Measurements from ENCODE around the gene UBXN6. TPM values are rescaled to one million over a fixed set of nuclear protein-coding genes. Genes with fewer than 3 reads are reported as not detected.

The UBXN6 gene
- total RNA-seq, 1 experiment from 2014 or later: 34.1 TPM

DNA sequence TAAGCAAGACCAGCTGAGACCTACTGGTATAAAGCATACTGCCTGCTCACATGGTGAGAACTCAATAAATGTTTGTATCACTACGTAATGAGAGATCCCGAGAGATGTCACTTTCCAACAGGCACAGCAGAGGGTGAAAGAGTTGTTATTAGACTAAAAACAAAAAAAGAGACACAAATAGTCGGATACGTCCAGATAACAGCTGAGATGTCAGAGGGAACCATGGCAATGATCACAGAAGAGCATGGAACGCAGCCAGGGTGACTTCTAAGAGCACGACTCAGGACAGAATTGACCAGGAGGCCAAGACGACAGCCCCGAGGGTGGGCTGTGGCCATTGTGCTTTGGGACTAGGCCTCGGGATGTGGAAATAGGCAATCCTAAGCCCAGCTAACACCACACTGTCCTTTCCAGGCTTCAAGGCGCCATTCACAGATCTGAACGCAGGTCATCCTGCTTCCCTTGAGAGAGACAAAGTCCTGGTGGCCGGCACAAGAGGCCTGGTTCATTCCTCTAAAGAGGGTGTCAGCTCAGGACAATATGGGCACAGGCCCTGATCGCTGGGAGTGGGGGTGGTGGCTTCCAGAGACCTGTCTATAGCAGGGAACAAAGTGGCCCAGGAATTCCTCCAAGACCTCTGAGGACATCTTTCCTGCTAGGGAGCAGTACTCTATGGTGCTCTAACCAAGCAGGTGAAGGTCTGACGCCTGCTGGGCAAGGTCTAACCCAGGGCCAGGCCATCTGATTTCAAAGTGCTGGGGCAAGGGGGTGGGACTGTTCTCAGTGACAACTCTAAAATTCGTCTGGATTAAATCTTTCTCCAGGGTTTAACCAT lies 60.4 kb downstream of the UBXN6 start:
- no peak overlapping the region for H2AFZ ChIP-seq (ENCODE audit: low read length)
- H3K56ac ChIP-seq (ENCODE audit: insufficient read length, low read depth, low read length): no peak overlapping the region
- peaks cover 5% of the 10 kb centered on the region for H3K23me2 ChIP-seq (ENCODE audit: insufficient read length, low read depth, low read length, poor library complexity, severe bottlenecking)
- DNase-seq: no peak
- no peaks in the 10 kb centered on the region for H3K27me3 ChIP-seq (ENCODE audit: insufficient read depth, low read length)
- H3K4me2 ChIP-seq (ENCODE audit: insufficient read depth, insufficient read length, low read length): no peak overlapping the region
- H3K79me2 ChIP-seq (ENCODE audit: insufficient read depth, low read length): peaks cover 22% of the 10 kb centered on the region; the same call in 1 of the 2 replicates
- H4K8ac ChIP-seq (replicated peaks; ENCODE audit: insufficient read length, low read depth, low read length): no peak overlapping the region
- H3K4ac ChIP-seq (ENCODE audit: low read depth, low read length): no peak overlapping the region
- WGBS (ENCODE audit: extremely low coverage, insufficient read length, low lambda C conversion rate): no CpG with 5 or more reads among the region's 15 CpGs
- no peaks in the 10 kb centered on the region; the same call in 1 of the 2 replicates for H3K27me3 Mint-ChIP-seq (ENCODE audit: low read depth)
- H3T11ph ChIP-seq (ENCODE audit: low read length): no peak overlapping the region
- H2BK15ac ChIP-seq (ENCODE audit: low read depth, low read length): no peak overlapping the region
- peaks cover 6 to 25% (median 23%) of the 10 kb centered on the region in 3 experiments; a peak in 6 of 7 replicates for H3K36me3 Mint-ChIP-seq (ENCODE audit: insufficient read depth in 1 of 3, low read depth in 3 of 3)
- H3K9ac ChIP-seq (ENCODE audit: extremely low read depth, insufficient read length, low read length): no peak overlapping the region
- H3K18ac ChIP-seq (ENCODE audit: insufficient read length, low read depth, low read length): no peak overlapping the region
- no peak overlapping the region for H2BK20ac ChIP-seq (ENCODE audit: low read depth, low read length, poor library complexity, severe bottlenecking)
- H3K4me3 Mint-ChIP-seq: no peak overlapping the region
- no peaks in the 10 kb centered on the region for H3K9me3 ChIP-seq (ENCODE audit: control insufficient read depth, low read depth, low read length)
- H3K9me3 Mint-ChIP-seq: no peaks in the 10 kb centered on the region
- peaks cover 18% of the 10 kb centered on the region for H3K79me1 ChIP-seq (ENCODE audit: insufficient read depth, low read depth, low read length, poor library complexity, severe bottlenecking)
- no peaks in the 10 kb centered on the region for H4K20me1 ChIP-seq (ENCODE audit: control insufficient read depth, insufficient read depth, insufficient read length)
- H2AK5ac ChIP-seq (ENCODE audit: insufficient read length, low read length): no peak overlapping the region
- H3K14ac ChIP-seq (ENCODE audit: insufficient read depth, low read length): no peak overlapping the region
- no peak overlapping the region for H4K91ac ChIP-seq (ENCODE audit: insufficient read length, low read depth, low read length)
- H2BK120ac ChIP-seq (ENCODE audit: low read depth, low read length, poor library complexity, severe bottlenecking): no peak overlapping the region
- no peak overlapping the region for H2BK5ac ChIP-seq (ENCODE audit: insufficient read length, low read length)
- no peak overlapping the region for H2BK12ac ChIP-seq (ENCODE audit: insufficient read length, low read depth, low read length)
- peaks cover 43 to 50% of the 10 kb centered on the region in 2 experiments for H3K4me1 Mint-ChIP-seq
- TF ChIP-seq, protein P1, sequence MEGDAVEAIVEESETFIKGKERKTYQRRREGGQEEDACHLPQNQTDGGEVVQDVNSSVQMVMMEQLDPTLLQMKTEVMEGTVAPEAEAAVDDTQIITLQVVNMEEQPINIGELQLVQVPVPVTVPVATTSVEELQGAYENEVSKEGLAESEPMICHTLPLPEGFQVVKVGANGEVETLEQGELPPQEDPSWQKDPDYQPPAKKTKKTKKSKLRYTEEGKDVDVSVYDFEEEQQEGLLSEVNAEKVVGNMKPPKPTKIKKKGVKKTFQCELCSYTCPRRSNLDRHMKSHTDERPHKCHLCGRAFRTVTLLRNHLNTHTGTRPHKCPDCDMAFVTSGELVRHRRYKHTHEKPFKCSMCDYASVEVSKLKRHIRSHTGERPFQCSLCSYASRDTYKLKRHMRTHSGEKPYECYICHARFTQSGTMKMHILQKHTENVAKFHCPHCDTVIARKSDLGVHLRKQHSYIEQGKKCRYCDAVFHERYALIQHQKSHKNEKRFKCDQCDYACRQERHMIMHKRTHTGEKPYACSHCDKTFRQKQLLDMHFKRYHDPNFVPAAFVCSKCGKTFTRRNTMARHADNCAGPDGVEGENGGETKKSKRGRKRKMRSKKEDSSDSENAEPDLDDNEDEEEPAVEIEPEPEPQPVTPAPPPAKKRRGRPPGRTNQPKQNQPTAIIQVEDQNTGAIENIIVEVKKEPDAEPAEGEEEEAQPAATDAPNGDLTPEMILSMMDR (conservative IDR thresholded peaks at IDR 0.05): no peak
- H3K23ac ChIP-seq (ENCODE audit: insufficient read length, low read depth, low read length): no peak overlapping the region
- no peak overlapping the region for H3K27ac ChIP-seq (ENCODE audit: insufficient read length, low read depth, low read length)
- H3K27ac Mint-ChIP-seq: no peak overlapping the region
- H4K5ac ChIP-seq (ENCODE audit: insufficient read length, low read depth, low read length): no peak overlapping the region
- no peaks in the 10 kb centered on the region; the same call in 1 of the 2 replicates for H3K4me1 ChIP-seq (ENCODE audit: insufficient read depth, low read length)

Small RNAs within 50 kb of the gene (microRNA-seq; reads per million reads assigned to microRNA genes)
- 4.6 reads per million, percentile 34 among the genes with 10 or more reads in this experiment for gene MIR4746 (ENCODE audit: borderline microRNAs expressed)

Other genes with a start within 250 kb of the UBXN6 start
- 1.2 and 1.4 TPM in 2 replicates for gene EBI3, start 228.3 kb downstream of the UBXN6 start, total RNA-seq (2021)
- gene YJU2, start 210.7 kb downstream of the UBXN6 start, total RNA-seq (2021): 31.0 and 33.6 TPM in 2 replicates
- 2.7 and 4.4 TPM in 2 replicates for gene SHD, start 178.5 kb downstream of the UBXN6 start, total RNA-seq (2021)
- 0.26 TPM in 1 of 2 replicates, not detected in the other for gene TMIGD2, start 155.4 kb downstream of the UBXN6 start, total RNA-seq (2021)
- gene FSD1, start 153.2 kb downstream of the UBXN6 start, total RNA-seq (2021): 53.6 and 53.9 TPM in 2 replicates
- 19.0 and 20.2 TPM in 2 replicates for gene STAP2, start 119.0 kb downstream of the UBXN6 start, total RNA-seq (2021)
- gene MPND, start 114.2 kb downstream of the UBXN6 start, total RNA-seq (2021): 37.0 and 38.2 TPM in 2 replicates
- gene SH3GL1, start 57.2 kb downstream of the UBXN6 start, total RNA-seq (2021): 85.5 TPM in 2 replicates
- 143 and 148 TPM in 2 replicates for gene CHAF1A, start 55.2 kb downstream of the UBXN6 start, total RNA-seq (2021)
- 108 and 117 TPM in 2 replicates for gene HDGFL2, start 14.5 kb upstream of the UBXN6 start, total RNA-seq (2021)
- 0.90 and 1.1 TPM in 2 replicates for gene PLIN4, start 60.7 kb upstream of the UBXN6 start, total RNA-seq (2021)
- gene PLIN5, start 77.4 kb upstream of the UBXN6 start, total RNA-seq (2021): 2.7 and 3.9 TPM in 2 replicates
- gene LRG1, start 82.2 kb upstream of the UBXN6 start, total RNA-seq (2021): 0.24 and 0.50 TPM in 2 replicates
- 38.4 and 38.7 TPM in 2 replicates for gene SEMA6B, start 101.9 kb upstream of the UBXN6 start, total RNA-seq (2021)
- 3.5 and 4.2 TPM in 2 replicates for gene TNFAIP8L1, start 181.7 kb upstream of the UBXN6 start, total RNA-seq (2021)
- 43.4 and 47.0 TPM in 2 replicates for gene MYDGF, start 212.5 kb upstream of the UBXN6 start, total RNA-seq (2021)

All from H9 (cell line).